HUES48 (cell line): ENCODE results near the gene TMEM150A.

ENCODE experiments used
- H3K27ac ChIP-seq: one replicate; pipeline ENCODE4 v1.7.0; 2013; ENCODE audit warnings: low read depth, low read length, inconsistent platforms
- H3K27me3 ChIP-seq: 2 replicates; pipeline ENCODE4 v1.6.1; 2013; ENCODE audit warnings: mild to moderate bottlenecking, low read length; ENCODE audit not compliant: control insufficient read depth, insufficient read depth
- H3K36me3 ChIP-seq: 2 replicates; pipeline ENCODE4 v1.6.1; 2013; ENCODE audit warnings: low read length; ENCODE audit not compliant: control insufficient read depth, insufficient read depth
- H3K4me1 ChIP-seq: 2 replicates; pipeline ENCODE4 v1.6.1; 2013; ENCODE audit warnings: mild to moderate bottlenecking, low read length; ENCODE audit not compliant: control insufficient read depth, insufficient read depth
- H3K4me3 ChIP-seq: 2 replicates; pipeline ENCODE4 v1.5.1; 2013; ENCODE audit warnings: mild to moderate bottlenecking, low read depth, low read length
- H3K9ac ChIP-seq: 2 replicates; pipeline ENCODE4 v1.6.1; 2013; ENCODE audit warnings: mild to moderate bottlenecking, low read depth, low read length, moderate library complexity
- H3K9me3 ChIP-seq: 2 replicates; pipeline ENCODE4 v1.6.1; 2013; ENCODE audit warnings: low read length; ENCODE audit not compliant: control insufficient read depth, insufficient read depth

The TMEM150A gene

GRCh38 chr2:85602476-85603234 is at the start of gene TMEM150A:
Gene TMEM150A (minus strand): TSS chr2:85602698. CDS start chr2:85601948, 750 bp downstream.
- H3K27me3 ChIP-seq = no peaks in the 10 kb centered on the region
- H3K9ac ChIP-seq = peak within 1 kb of the TSS; percentile 12
- H3K4me3 ChIP-seq = peak within 1 kb of the TSS; percentile 76
- peak within 1 kb of the TSS; percentile 66 for H3K27ac ChIP-seq
- H3K36me3 ChIP-seq = peaks cover 24% of the 10 kb centered on the region
- peaks cover 3% of the 10 kb centered on the region; the same call in 1 of the 2 replicates for H3K4me1 ChIP-seq
- H3K9me3 ChIP-seq = no peaks in the 10 kb centered on the region

- H3K9ac ChIP-seq = no peak overlapping the region
- peaks cover 74% of the 10 kb centered on the region for H3K36me3 ChIP-seq
- H3K27me3 ChIP-seq = no peaks in the 10 kb centered on the region
These were observed 49.6 kb upstream of the TMEM150A start for GRCh38 chr2:85652056-85652455.

GRCh38 chr2:85651097-85651496 is 48.6 kb upstream of the TMEM150A start:
- Histone ChIP-seq H3K4me3 (no peak overlapping the region), H3K4me1 (0 out of 2 replicates have a peak, but pooled peaks cover 3% of the 10 kb centered on the region), H3K27me3 (no peaks in the 10 kb centered on the region), H3K27ac (no peak overlapping the region), H3K9me3 (no peaks in the 10 kb centered on the region), H3K36me3 (peaks cover 82% of the 10 kb centered on the region), H3K9ac (no peak overlapping the region)

More at GRCh38 chr2:85652056-85652455, 49.6 kb upstream of the TMEM150A start:
- 0 out of 2 replicates have a peak, but pooled peaks cover 3% of the 10 kb centered on the region for H3K4me1 ChIP-seq
- H3K9me3 ChIP-seq = no peaks in the 10 kb centered on the region
- no peak overlapping the region for H3K27ac ChIP-seq
- no peak overlapping the region for H3K4me3 ChIP-seq

- Histone ChIP-seq H3K36me3 (peaks cover 82% of the 10 kb centered on the region), H3K27me3 (no peaks in the 10 kb centered on the region), H3K4me1 (0 out of 2 replicates have a peak, but pooled peaks cover 3% of the 10 kb centered on the region), H3K9ac (no peak overlapping the region), H3K9me3 (no peaks in the 10 kb centered on the region), H3K4me3 (no peak overlapping the region), H3K27ac (no peak overlapping the region)
These were observed 48.0 kb upstream of the TMEM150A start for GRCh38 chr2:85650456-85650855.

- no peak overlapping the region for H3K9ac ChIP-seq
- H3K4me1 ChIP-seq = 0 out of 2 replicates have a peak, but pooled peaks cover 3% of the 10 kb centered on the region
- no peak overlapping the region for H3K27ac ChIP-seq
- H3K9me3 ChIP-seq = no peaks in the 10 kb centered on the region
- peaks cover 91% of the 10 kb centered on the region for H3K36me3 ChIP-seq
- H3K27me3 ChIP-seq = no peaks in the 10 kb centered on the region
- no peak overlapping the region for H3K4me3 ChIP-seq
These were observed 47.0 kb upstream of the TMEM150A start for GRCh38 chr2:85649201-85650190.

- no peak overlapping the region for H3K27ac ChIP-seq
- H3K4me3 ChIP-seq = no peak overlapping the region
- no peak overlapping the region for H3K9ac ChIP-seq
- H3K9me3 ChIP-seq = no peaks in the 10 kb centered on the region
- peaks cover 92% of the 10 kb centered on the region for H3K36me3 ChIP-seq
- H3K27me3 ChIP-seq = no peaks in the 10 kb centered on the region
- H3K4me1 ChIP-seq = no peaks in the 10 kb centered on the region
These were observed 46.1 kb upstream of the TMEM150A start for GRCh38 chr2:85648619-85649018.

- Histone ChIP-seq H3K36me3 (peaks cover 94% of the 10 kb centered on the region), H3K4me3 (no peak overlapping the region), H3K9me3 (no peaks in the 10 kb centered on the region), H3K27ac (no peak overlapping the region), H3K4me1 (no peaks in the 10 kb centered on the region), H3K27me3 (no peaks in the 10 kb centered on the region), H3K9ac (no peak overlapping the region)
These were observed 45.5 kb upstream of the TMEM150A start for GRCh38 chr2:85647823-85648526.

GRCh38 chr2:85646166-85646565 is 43.7 kb upstream of the TMEM150A start:
- Histone ChIP-seq H3K27ac (no peak overlapping the region), H3K27me3 (no peaks in the 10 kb centered on the region), H3K36me3 (peaks cover 97% of the 10 kb centered on the region), H3K9me3 (no peaks in the 10 kb centered on the region), H3K4me3 (no peak overlapping the region), H3K9ac (no peak overlapping the region), H3K4me1 (no peaks in the 10 kb centered on the region)

- Histone ChIP-seq H3K27ac (no peak overlapping the region), H3K36me3 (peaks cover 99% of the 10 kb centered on the region), H3K9me3 (no peaks in the 10 kb centered on the region), H3K27me3 (no peaks in the 10 kb centered on the region), H3K4me1 (no peaks in the 10 kb centered on the region), H3K4me3 (no peak overlapping the region), H3K9ac (no peak overlapping the region)
These were observed 42.4 kb upstream of the TMEM150A start for GRCh38 chr2:85644909-85645308.

- no peak overlapping the region for H3K27ac ChIP-seq
- H3K4me3 ChIP-seq = no peak overlapping the region
- H3K36me3 ChIP-seq = peaks cover 99% of the 10 kb centered on the region
- no peaks in the 10 kb centered on the region for H3K9me3 ChIP-seq
- no peaks in the 10 kb centered on the region for H3K4me1 ChIP-seq
- no peaks in the 10 kb centered on the region for H3K27me3 ChIP-seq
- H3K9ac ChIP-seq = no peak overlapping the region
These were observed 40.2 kb upstream of the TMEM150A start for GRCh38 chr2:85642725-85643124.
